CD4-positive, alpha-beta memory T cell (primary cell): Measurements from ENCODE around the gene MAP3K14. TPM values are rescaled to one million over a fixed set of nuclear protein-coding genes. Genes with fewer than 3 reads are reported as not detected.

Source experiments
- CTCF ChIA-PET: fragments of 350-600 bp; sonication (Branson Sonifier 250); formaldehyde crosslinking; loops from one replicate; lab custom pipeline; 2021; ENCODE audit warnings: inconsistent platforms; ENCODE audit not compliant: partially characterized antibody; lab: Charles Lee
- POLR2A ChIA-PET: fragments of 350-600 bp; sonication (Branson Sonifier 250); formaldehyde crosslinking; loops from one replicate; lab custom pipeline; 2021; ENCODE audit not compliant: partially characterized antibody; lab: Charles Lee
- DNase-seq, 5 donors: peaks; one replicate each; pipeline versions ENCODE4 v3.0.0 to v3.0.0-alpha.2; 2020 to 2022; ENCODE audit warnings: mixed read lengths in 1 of 5
- H3K27ac ChIP-seq: one replicate; pipeline ENCODE4 v1.7.0; 2013; ENCODE audit warnings: low read depth, low read length
- H3K27me3 ChIP-seq: 2 replicates; pipeline ENCODE4 v1.7.0; 2013; ENCODE audit warnings: mild to moderate bottlenecking, low read length, moderate library complexity; ENCODE audit not compliant: insufficient read depth
- H3K36me3 ChIP-seq: 2 replicates; pipeline ENCODE4 v1.7.0; 2013; ENCODE audit warnings: mild to moderate bottlenecking, low read length, moderate library complexity; ENCODE audit not compliant: insufficient read depth
- H3K4me1 ChIP-seq: 2 replicates; pipeline ENCODE4 v1.7.0; 2013; ENCODE audit warnings: mild to moderate bottlenecking, low read length, moderate library complexity; ENCODE audit not compliant: insufficient read depth
- H3K4me3 ChIP-seq, 2 donors: one replicate each; pipeline ENCODE4 v1.7.0; 2013; ENCODE audit warnings: low read length in 2 of 2, mild to moderate bottlenecking in 1 of 2
- H3K9me3 ChIP-seq, 2 donors: one replicate each; pipeline ENCODE4 v1.7.0; 2013; ENCODE audit warnings: low read length in 2 of 2, control low read depth in 1 of 2; ENCODE audit not compliant: control insufficient read depth in 1 of 2
- H3K27ac Mint-ChIP-seq, 7 donors: one replicate each; pipeline ENCODE4 v1.8.0; 2020 to 2021; ENCODE audit warnings: mixed read lengths in 7 of 7, mild to moderate bottlenecking in 6 of 7, inconsistent platforms in 3 of 7, moderate library complexity in 3 of 7
- H3K27me3 Mint-ChIP-seq, 2 donors: one replicate each; pipeline ENCODE4 v1.8.0; 2020 to 2021; ENCODE audit warnings: mixed read lengths in 2 of 2
- H3K36me3 Mint-ChIP-seq, 2 donors: one replicate each; pipeline ENCODE4 v1.8.0; 2020 to 2021; ENCODE audit warnings: mixed read lengths in 2 of 2, inconsistent platforms in 1 of 2, mild to moderate bottlenecking in 1 of 2
- H3K4me1 Mint-ChIP-seq, 4 donors: one replicate each; pipeline ENCODE4 v1.8.0; 2020 to 2021; ENCODE audit warnings: mixed read lengths in 4 of 4, mild to moderate bottlenecking in 1 of 4
- H3K4me3 Mint-ChIP-seq, 8 donors: one replicate each; pipeline ENCODE4 v1.8.0; 2020 to 2021; ENCODE audit warnings: mixed read lengths in 8 of 8, mild to moderate bottlenecking in 7 of 8, moderate library complexity in 6 of 8, inconsistent platforms in 3 of 8
- H3K9me3 Mint-ChIP-seq, 8 donors: one replicate each; pipeline ENCODE4 v1.8.0; 2020 to 2021; ENCODE audit warnings: mixed read lengths in 8 of 8, mild to moderate bottlenecking in 5 of 8, inconsistent platforms in 3 of 8, moderate library complexity in 1 of 8
- intact Hi-C: fragments of 100-400 bp; cut with micrococcal nuclease; formaldehyde crosslinking; loops from one replicate; pipeline ENCODE4 v1.15.1; 2023
- polyA plus RNA-seq, 2 donors: library from polyadenylated mRNA; unstranded; fragments of 300-500 nt; fragmentation: Illumina TruSeq; gene quantifications; one replicate each; pipeline ENCODE4 v1.2.3, GENCODE V29; 2021
- total RNA-seq, 2 experiments: library from RNA; stranded (reverse); gene quantifications; one replicate each; pipeline ENCODE4 v1.2.3, GENCODE V29; 2021

Gene MAP3K14
- total and polyA plus RNA-seq, 4 experiments from 2014 or later: 2.3 to 49.3 (median 31.6) TPM

- H3K4me3 Mint-ChIP-seq: no peak overlapping the region
- DNase-seq: no peak
- ChIA-PET POLR2A (no interaction called here), CTCF (no interaction called here)
- no peaks in the 10 kb centered on the region for H3K9me3 ChIP-seq
- H3K4me1 Mint-ChIP-seq: no peaks in the 10 kb centered on the region
- H3K4me3 ChIP-seq: no peak overlapping the region
- H3K36me3 Mint-ChIP-seq: no peaks in the 10 kb centered on the region
- peaks cover 0 to 3% of the 10 kb centered on the region in 2 donors for H3K27me3 Mint-ChIP-seq
- no peak overlapping the region for H3K27ac ChIP-seq
- H3K27ac Mint-ChIP-seq: peak overlapping the region in 1 of 7 donors; percentile 19
- H3K27me3 ChIP-seq: no peaks in the 10 kb centered on the region
- no peaks in the 10 kb centered on the region for H3K36me3 ChIP-seq
- H3K9me3 Mint-ChIP-seq: no peaks in the 10 kb centered on the region
- intact Hi-C loops: no loop called here
- H3K4me1 ChIP-seq: no peaks in the 10 kb centered on the region
Observed at GRCh38 chr17:45338996-45339535, 22.2 kb upstream of the MAP3K14 start.

GRCh38 chr17:45338023-45338781 is 21.4 kb upstream of the MAP3K14 start:
- H3K36me3 ChIP-seq: no peaks in the 10 kb centered on the region
- H3K4me1 Mint-ChIP-seq: peaks cover 0 to 2% (median 0%) of the 10 kb centered on the region in 4 donors
- H3K4me3 ChIP-seq: no peak overlapping the region
- no peak overlapping the region for H3K4me3 Mint-ChIP-seq
- no peak overlapping the region for H3K27ac ChIP-seq
- H3K27me3 ChIP-seq: no peaks in the 10 kb centered on the region
- intact Hi-C loops: no loop called here
- no peak for DNase-seq
- CTCF ChIA-PET: no interaction called here
- H3K36me3 Mint-ChIP-seq: no peaks in the 10 kb centered on the region
- no peaks in the 10 kb centered on the region for H3K9me3 ChIP-seq
- H3K4me1 ChIP-seq: peaks cover under 1% of the 10 kb centered on the region
- peaks cover 0 to 3% of the 10 kb centered on the region in 2 donors for H3K27me3 Mint-ChIP-seq
- H3K9me3 Mint-ChIP-seq: no peaks in the 10 kb centered on the region
- POLR2A ChIA-PET: no interaction called here
- H3K27ac Mint-ChIP-seq: peak overlapping the region in 1 of 7 donors; percentile 37

GRCh38 chr17:45336390-45337182 is 19.8 kb upstream of the MAP3K14 start:
- Mint-ChIP-seq H3K4me3 (no peak overlapping the region), H3K27ac (peak overlapping the region in 1 of 7 donors; percentile 74), H3K4me1 (peaks cover 0 to 2% (median 0%) of the 10 kb centered on the region in 4 donors), H3K36me3 (no peaks in the 10 kb centered on the region), H3K9me3 (no peaks in the 10 kb centered on the region), H3K27me3 (peaks cover 0 to 3% of the 10 kb centered on the region in 2 donors)
- intact Hi-C loops: no loop called here
- H3K4me1 ChIP-seq: peaks cover 3% of the 10 kb centered on the region
- no peaks in the 10 kb centered on the region for H3K9me3 ChIP-seq
- H3K4me3 ChIP-seq: no peak overlapping the region
- no peaks in the 10 kb centered on the region for H3K36me3 ChIP-seq
- no peaks in the 10 kb centered on the region for H3K27me3 ChIP-seq
- CTCF ChIA-PET: no interaction called here
- POLR2A ChIA-PET: interaction anchor here (1.8 kb wide), 1 partner anchor 25 kb away, joined by 4 read pairs; no protein-coding TSS in a partner anchor
- no peak for DNase-seq
- H3K27ac ChIP-seq: no peak overlapping the region

GRCh38 chr17:45335721-45336120 is 18.9 kb upstream of the MAP3K14 start:
- no peaks in the 10 kb centered on the region for H3K36me3 Mint-ChIP-seq
- H3K4me3 Mint-ChIP-seq: no peak overlapping the region
- Histone ChIP-seq H3K27me3 (no peaks in the 10 kb centered on the region), H3K27ac (no peak overlapping the region), H3K36me3 (no peaks in the 10 kb centered on the region), H3K9me3 (no peaks in the 10 kb centered on the region), H3K4me1 (peaks cover 3% of the 10 kb centered on the region), H3K4me3 (no peak overlapping the region)
- peaks cover 0 to 3% of the 10 kb centered on the region in 2 donors for H3K27me3 Mint-ChIP-seq
- no peaks in the 10 kb centered on the region for H3K9me3 Mint-ChIP-seq
- POLR2A ChIA-PET: interaction anchor here (1.8 kb wide), 1 partner anchor 24 kb away, joined by 4 read pairs; no protein-coding TSS in a partner anchor
- no peak overlapping the region for H3K27ac Mint-ChIP-seq
- intact Hi-C loops: no loop called here
- CTCF ChIA-PET: no interaction called here
- no peak for DNase-seq
- H3K4me1 Mint-ChIP-seq: peaks cover 0 to 2% (median 0%) of the 10 kb centered on the region in 4 donors

- no peak overlapping the region for H3K27ac Mint-ChIP-seq
Observed at GRCh38 chr17:45334701-45335677, 18.2 kb upstream of the MAP3K14 start.

GRCh38 chr17:45334231-45334630 is 17.4 kb upstream of the MAP3K14 start:
- Mint-ChIP-seq H3K36me3 (no peaks in the 10 kb centered on the region), H3K27ac (peak overlapping the region in 1 of 7 donors; percentile 42), H3K9me3 (no peaks in the 10 kb centered on the region), H3K4me3 (no peak overlapping the region), H3K27me3 (no peaks in the 10 kb centered on the region), H3K4me1 (peaks cover 0 to 3% (median 0%) of the 10 kb centered on the region in 4 donors)
- Histone ChIP-seq H3K27me3 (no peaks in the 10 kb centered on the region), H3K4me1 (peaks cover 7% of the 10 kb centered on the region), H3K4me3 (no peak overlapping the region), H3K36me3 (no peaks in the 10 kb centered on the region), H3K27ac (no peak overlapping the region), H3K9me3 (no peaks in the 10 kb centered on the region)
- POLR2A ChIA-PET: no interaction called here
- CTCF ChIA-PET: interaction anchor here (1.4 to 1.6 kb wide), 2 partner anchors 50 to 57 kb away, joined by 3 to 4 read pairs; no protein-coding TSS in a partner anchor
- intact Hi-C loops: no loop called here
- no peak for DNase-seq

More at GRCh38 chr17:45334701-45335677, 18.2 kb upstream of the MAP3K14 start:
- Mint-ChIP-seq H3K27me3 (peaks cover 0 to 3% of the 10 kb centered on the region in 2 donors), H3K9me3 (no peaks in the 10 kb centered on the region), H3K36me3 (no peaks in the 10 kb centered on the region), H3K4me1 (peaks cover 0 to 2% (median 0%) of the 10 kb centered on the region in 4 donors), H3K4me3 (no peak overlapping the region)
- ChIA-PET CTCF (interaction anchor here (1.4 to 1.6 kb wide), 2 partner anchors 49 to 57 kb away, joined by 3 to 4 read pairs; no protein-coding TSS in a partner anchor), POLR2A (no interaction called here)
- Histone ChIP-seq H3K36me3 (no peaks in the 10 kb centered on the region), H3K27me3 (no peaks in the 10 kb centered on the region), H3K27ac (no peak overlapping the region), H3K9me3 (no peaks in the 10 kb centered on the region), H3K4me3 (no peak overlapping the region), H3K4me1 (peaks cover 3% of the 10 kb centered on the region)
- intact Hi-C loops: no loop called here
- no peak for DNase-seq
